Adrenal gland (tissue), 12 donors: ENCODE results near the gene CCL8. TPM values are rescaled to one million over a fixed set of nuclear protein-coding genes. Genes with fewer than 3 reads are reported as not detected.

ENCODE experiments used
- DNase-seq, 7 donors: peaks; one replicate each; pipeline ENCODE4 v3.0.0-alpha.2; 2019 to 2020
- H3K27ac ChIP-seq, 5 donors: fragments of 200-600 bp; sonication (generic) in 4 of 5; 1 replicate in 3 of 5; 2 replicates in 2 of 5; pipeline versions ENCODE4 v1.5.1 to v1.8.0; 2016 to 2020; ENCODE audit warnings: mild to moderate bottlenecking in 1 of 5
- H3K27me3 ChIP-seq: fragments of 200-600 bp; 2 replicates; pipeline ENCODE4 v1.8.0; 2021
- H3K36me3 ChIP-seq, 2 donors: fragments of 200-600 bp; replicated peaks in 1 of 2; 1 replicate in 1 of 2; 2 replicates in 1 of 2; pipeline versions ENCODE4 v1.5.1 to v1.8.0; 2018 to 2022
- H3K4me1 ChIP-seq, 2 donors: fragments of 200-600 bp; replicated peaks in 1 of 2; 1 replicate in 1 of 2; 2 replicates in 1 of 2; pipeline versions ENCODE4 v1.5.1 to v1.8.0; 2018 to 2021
- H3K4me3 ChIP-seq, 4 donors: fragments of 200-600 bp; sonication (generic) in 3 of 4; one replicate each; pipeline ENCODE4 v1.5.1; 2016 to 2018
- H3K9me3 ChIP-seq, 3 donors: fragments of 200-600 bp; sonication (generic) in 1 of 3; replicated peaks in 1 of 3; 1 replicate in 2 of 3; 2 replicates in 1 of 3; pipeline versions ENCODE4 v1.5.1 to v1.8.0; 2016 to 2021
- CTCF ChIP-seq, 6 experiments: fragments of 450-650 bp in 4 of 6; fragments of 200-600 bp in 2 of 6; sonication (generic) in 1 of 6; IDR thresholded peaks; 1 replicate in 5 of 6; 2 replicates in 1 of 6; pipeline versions ENCODE4 v1.5.1 to v1.8.0; 2016 to 2021; ENCODE audit warnings: antibody characterized with exemption in 6 of 6, mild to moderate bottlenecking in 2 of 6, moderate library complexity in 1 of 6
- POLR2A ChIP-seq, 2 donors: fragments of 450-650 bp; IDR thresholded peaks; one replicate each; pipeline ENCODE4 v1.6.1; 2017; ENCODE audit warnings: antibody characterized with exemption in 2 of 2, mild to moderate bottlenecking in 2 of 2, moderate library complexity in 1 of 2
- WGBS, 4 donors: extraction: QIAGEN DNeasy Blood & Tissue Kit in 2 of 4; methylation state at CpG; one replicate each; pipeline versions ENCODE4 v1.1.5 to v1.1.7; 2013 to 2017; 5-methylcytosine and 5-hydroxymethylcytosine counted together
- intact Hi-C, 2 donors: fragments of 100-400 bp; cut with DNase I; formaldehyde crosslinking; loops; one replicate each; pipeline versions ENCODE4 v1.14.1 to v1.15.0; 2022 to 2023
- polyA plus RNA-seq, 3 donors: library from polyadenylated mRNA; stranded (reverse); fragments of 200-250 nt in 2 of 3; fragments of 350-450 nt in 1 of 3; fragmentation: Illumina TruSeq in 1 of 3; extraction: RNeasy Lipid Tissue Mini Kit (QIAGEN cat#74804) in 1 of 3; gene quantifications; one replicate each; pipeline ENCODE4 v1.2.3, GENCODE V29; 2013 to 2014
- total RNA-seq, 9 donors: library from RNA; depleted of rRNA in 4 of 9; stranded (reverse); fragments of >200 nt in 4 of 9; fragments of 120-200 nt in 1 of 9; fragmentation: NEBNext Ultra II Directional in 1 of 9; extraction: Animal tissue kit (Norgen Biotek cat#: 25700) in 1 of 9; gene quantifications; one replicate each; pipeline versions ENCODE4 v1.1.0 to v1.2.4, GENCODE V29; 2013 to 2023
- donor health status: healthy with polysubstance abuse.
- donor health status: Bipolar disorder and iron deficiency.
- donor health status: DM: yes; HTN: yes; CAD: no.
- donor health status: DM: no; HTN: no; CAD: no.
- donor health status: DM: no; HTN: no; CAD: no.
- donor health status: DM: yes; HTN: yes; CAD: no.

The CCL8 gene
- total and polyA plus RNA-seq, 12 donors, result 0.17 to 5.4 (median 1.1) TPM; not detected in 2

GRCh38 chr17:34311291-34311690 is 7.9 kb upstream of the CCL8 start:
- H3K4me3 ChIP-seq, result no peak overlapping the region
- H3K27ac ChIP-seq, result no peak overlapping the region
- H3K9me3 ChIP-seq, result no peaks in the 10 kb centered on the region
- H3K4me1 ChIP-seq, result peaks cover 0 to 13% of the 10 kb centered on the region in 2 donors
- intact Hi-C loops, result no loop called here
- TF ChIP-seq POLR2A (IDR thresholded peaks at IDR 0.05), result no peak
- TF ChIP-seq CTCF (IDR thresholded peaks at IDR 0.05), result no peak
- WGBS, 4 donors, result 65 to 81% (median 67%) methylated on average over 7 of the region's 7 CpGs
- H3K27me3 ChIP-seq, result no peaks in the 10 kb centered on the region
- DNase-seq, result no peak
- no peaks in the 10 kb centered on the region for H3K36me3 ChIP-seq

GRCh38 chr17:34312080-34312479 is 7.2 kb upstream of the CCL8 start:
- H3K27ac ChIP-seq, result peak overlapping the region in 3 of 5 donors; percentile 47 to 81 (median 61)
- no peak for TF ChIP-seq POLR2A (IDR thresholded peaks at IDR 0.05)
- no peak for TF ChIP-seq CTCF (IDR thresholded peaks at IDR 0.05)
- WGBS, 4 donors, result 29 to 43% (median 35%) methylated on average over 5 of the region's 5 CpGs
- H3K4me3 ChIP-seq, result no peak overlapping the region
- DNase-seq, result no peak
- peaks cover 0 to 10% of the 10 kb centered on the region in 2 donors for H3K4me1 ChIP-seq
- no peaks in the 10 kb centered on the region for H3K9me3 ChIP-seq
- H3K36me3 ChIP-seq, result no peaks in the 10 kb centered on the region
- no peaks in the 10 kb centered on the region for H3K27me3 ChIP-seq
- intact Hi-C loops, result no loop called here

GRCh38 chr17:34313164-34313563 is 6.1 kb upstream of the CCL8 start:
- H3K9me3 ChIP-seq, result no peaks in the 10 kb centered on the region
- WGBS, 4 donors, result 74 to 79% (median 78%) methylated on average over 4 of the region's 4 CpGs
- DNase-seq, result no peak
- TF ChIP-seq CTCF (IDR thresholded peaks at IDR 0.05) (no peak), POLR2A (IDR thresholded peaks at IDR 0.05) (no peak)
- H3K36me3 ChIP-seq, result no peaks in the 10 kb centered on the region
- intact Hi-C loops, result no loop called here
- H3K27me3 ChIP-seq, result no peaks in the 10 kb centered on the region
- peak overlapping the region in 3 of 5 donors; percentile 47 to 81 (median 61) for H3K27ac ChIP-seq
- no peak overlapping the region for H3K4me3 ChIP-seq
- peaks cover 0 to 10% of the 10 kb centered on the region in 2 donors for H3K4me1 ChIP-seq

- Histone ChIP-seq H3K36me3 (no peaks in the 10 kb centered on the region), H3K4me1 (peaks cover 0 to 12% of the 10 kb centered on the region in 2 donors), H3K9me3 (no peaks in the 10 kb centered on the region), H3K27ac (peak overlapping the region in 3 of 5 donors; percentile 36 to 81 (median 36)), H3K27me3 (no peaks in the 10 kb centered on the region), H3K4me3 (no peak overlapping the region)
- intact Hi-C loops, result no loop called here
- 24 to 44% (median 38%) methylated on average over 4 of the region's 4 CpGs for WGBS, 4 donors
- TF ChIP-seq CTCF (IDR thresholded peaks at IDR 0.05) (no peak), POLR2A (IDR thresholded peaks at IDR 0.05) (no peak)
- DNase-seq, result peak in 6 of 7 donors; percentile 18 to 65 (median 34)
Measured at GRCh38 chr17:34314279-34314678, 5.0 kb upstream of the CCL8 start.
